Measurements from ENCODE around the gene BBLN. TPM values are rescaled to one million over a fixed set of nuclear protein-coding genes. Genes with fewer than 3 reads are reported as not detected.
"Not testable (repeated sequence)": the region's sequence is repeated elsewhere in the genome, so short reads cannot be mapped to it uniquely, and the experiment has no call there.

Gene BBLN
- total RNA-seq, result 39.0 TPM
- long read RNA-seq, transcript C9orf16-201 (2 exons, 713 nt), result major isoform, 21 of 29 reads
- long read RNA-seq, partial matches to known transcripts, result 4 of 29 reads
- long read RNA-seq, other reads (novel, unspliced or antisense), result 4 of 29 reads

- DNase-seq (peak; percentile 97), ATAC-seq (peak; percentile 97)
- Histone ChIP-seq H3K27me3 (no peaks in the 10 kb centered on the region), H3K4me1 (no peaks in the 10 kb centered on the region), H3K9me3 (no peaks in the 10 kb centered on the region), H3K27ac (peak within 1 kb of the TSS; percentile 68), H3K36me3 (peaks cover 8% of the 10 kb centered on the region), H3K4me3 (peak within 1 kb of the TSS; percentile 63)
- intact Hi-C loops (cut with DNase I), result no loop called here
- no peak for TF ChIP-seq CTCF (IDR thresholded peaks at IDR 0.05)
Measured at GRCh38 chr9:128159784-128160602, at the start of gene BBLN. BBLN (plus strand) TSS chr9:128160265; CDS start chr9:128160408, 143 bp downstream.

- intact Hi-C loops (cut with DNase I), result loop anchor here (10.0 kb wide), 1 partner anchor 167 kb away; no protein-coding TSS in a partner anchor
- H3K36me3 ChIP-seq, result peaks cover 26% of the 10 kb centered on the region
- H3K27ac ChIP-seq, H3K27me3 ChIP-seq, H3K4me1 ChIP-seq, H3K9me3 ChIP-seq, H3K4me3 ChIP-seq, ATAC-seq: not testable (repeated sequence)
- peak; percentile 44 for DNase-seq
Measured at GRCh38 chr9:128111726-128112125, 48.3 kb upstream of the BBLN start.

GRCh38 chr9:128113526-128114325 is 46.3 kb upstream of the BBLN start:
- no peak overlapping the region for H3K27ac ChIP-seq
- no peak overlapping the region for H3K4me3 ChIP-seq
- TF ChIP-seq CTCF (IDR thresholded peaks at IDR 0.05), result no peak
- peak; percentile 63 for DNase-seq
- H3K27me3 ChIP-seq, result no peaks in the 10 kb centered on the region
- intact Hi-C loops (cut with DNase I), result loop anchor here (10.0 kb wide), 1 partner anchor 169 kb away; no protein-coding TSS in a partner anchor
- no peak for ATAC-seq
- peaks cover 6% of the 10 kb centered on the region for H3K36me3 ChIP-seq
- peaks cover 11% of the 10 kb centered on the region for H3K4me1 ChIP-seq
- H3K9me3 ChIP-seq, result no peaks in the 10 kb centered on the region

- TF ChIP-seq CTCF (IDR thresholded peaks at IDR 0.05), result no peak
- H3K36me3 ChIP-seq, result no peaks in the 10 kb centered on the region
- peak; percentile 63 for DNase-seq
- H3K9me3 ChIP-seq, result no peaks in the 10 kb centered on the region
- no peak overlapping the region for H3K4me3 ChIP-seq
- intact Hi-C loops (cut with DNase I), result loop anchor here (10.0 kb wide), 1 partner anchor 170 kb away; no protein-coding TSS in a partner anchor
- no peaks in the 10 kb centered on the region for H3K27me3 ChIP-seq
- no peak for ATAC-seq
- no peak overlapping the region for H3K27ac ChIP-seq
- peaks cover 11% of the 10 kb centered on the region for H3K4me1 ChIP-seq
Measured at GRCh38 chr9:128114326-128115186, 45.5 kb upstream of the BBLN start.

GRCh38 chr9:128115187-128116103 is 44.6 kb upstream of the BBLN start:
- intact Hi-C loops (cut with DNase I), result loop anchor here (10.0 kb wide), 1 partner anchor 171 kb away; no protein-coding TSS in a partner anchor
- H3K36me3 ChIP-seq, result peaks cover 3% of the 10 kb centered on the region
- ATAC-seq (peak; percentile 36), DNase-seq (peak; percentile 67)
- no peak overlapping the region for H3K4me3 ChIP-seq
- no peak for TF ChIP-seq CTCF (IDR thresholded peaks at IDR 0.05)
- H3K4me1 ChIP-seq, result peaks cover 11% of the 10 kb centered on the region
- no peaks in the 10 kb centered on the region for H3K9me3 ChIP-seq
- no peaks in the 10 kb centered on the region for H3K27me3 ChIP-seq
- H3K27ac ChIP-seq, result no peak overlapping the region
